HEK293 (cell line): Measurements from ENCODE around the gene MYO9B.

Source experiments
- GLIS1 ChIP-seq: fragments of 450-650 bp; formaldehyde crosslinking; IDR thresholded peaks from 2 replicates; pipeline ENCODE4 v1.5.1; 2016; ENCODE audit warnings: missing biosample characterization, missing genetic modification characterization
- IKZF3 ChIP-seq: fragments of 450-650 bp; IDR thresholded peaks from 2 replicates; pipeline ENCODE4 v1.5.0; 2018; ENCODE audit warnings: missing biosample characterization, mild to moderate bottlenecking, missing genetic modification characterization, moderate library complexity
- KLF10 ChIP-seq: fragments of 450-650 bp; IDR thresholded peaks from 2 replicates; pipeline ENCODE4 v1.5.1; 2018; ENCODE audit warnings: missing biosample characterization, mild to moderate bottlenecking, missing genetic modification characterization
- MYNN ChIP-seq: fragments of 450-650 bp; formaldehyde crosslinking; IDR thresholded peaks from 2 replicates; pipeline ENCODE4 v1.5.1; 2016; ENCODE audit warnings: missing biosample characterization, missing genetic modification characterization, borderline replicate concordance
- PRDM1 ChIP-seq: fragments of 450-650 bp; formaldehyde crosslinking; IDR thresholded peaks from 2 replicates; pipeline ENCODE4; 2016; ENCODE audit warnings: missing biosample characterization, missing genetic modification characterization
- SALL2 ChIP-seq: fragments of 450-650 bp; formaldehyde crosslinking; IDR thresholded peaks from 2 replicates; pipeline ENCODE4 v1.5.0; 2017; ENCODE audit warnings: missing biosample characterization, mild to moderate bottlenecking, missing genetic modification characterization, borderline replicate concordance
- ZIC2 ChIP-seq: fragments of 450-650 bp; formaldehyde crosslinking; IDR thresholded peaks from 2 replicates; pipeline ENCODE4 v1.5.1; 2016; ENCODE audit warnings: missing biosample characterization, missing genetic modification characterization
- ZNF121 ChIP-seq: fragments of 450-650 bp; formaldehyde crosslinking; IDR thresholded peaks from 2 replicates; pipeline ENCODE4 v1.5.1; 2016; ENCODE audit warnings: missing biosample characterization, missing genetic modification characterization
- ZNF175 ChIP-seq: fragments of 450-650 bp; formaldehyde crosslinking; IDR thresholded peaks from 2 replicates; pipeline ENCODE4 v1.5.1; 2016; ENCODE audit warnings: missing biosample characterization, missing genetic modification characterization
- ZNF239 ChIP-seq: fragments of 450-650 bp; formaldehyde crosslinking; IDR thresholded peaks from 2 replicates; pipeline ENCODE4 v1.5.1; 2016; ENCODE audit warnings: missing biosample characterization, missing genetic modification characterization
- ZNF248 ChIP-seq: fragments of 450-650 bp; formaldehyde crosslinking; IDR thresholded peaks from 2 replicates; pipeline ENCODE4 v1.5.1; 2017; ENCODE audit warnings: missing biosample characterization, missing genetic modification characterization
- ZNF324 ChIP-seq: fragments of 450-650 bp; formaldehyde crosslinking; IDR thresholded peaks from 2 replicates; pipeline ENCODE4 v1.5.1; 2016; ENCODE audit warnings: missing biosample characterization, missing genetic modification characterization
- ZNF341 ChIP-seq: fragments of 450-650 bp; formaldehyde crosslinking; IDR thresholded peaks from 2 replicates; pipeline ENCODE4; 2016; ENCODE audit warnings: low read depth, missing biosample characterization, missing genetic modification characterization
- ZNF398 ChIP-seq: fragments of 450-650 bp; formaldehyde crosslinking; IDR thresholded peaks from 2 replicates; pipeline ENCODE4 v1.5.1; 2017; ENCODE audit warnings: missing biosample characterization, missing genetic modification characterization
- ZNF426 ChIP-seq: fragments of 450-650 bp; formaldehyde crosslinking; IDR thresholded peaks from 2 replicates; pipeline ENCODE4 v1.5.1; 2017; ENCODE audit warnings: missing biosample characterization, missing genetic modification characterization, mild to moderate bottlenecking, inconsistent platforms, moderate library complexity
- ZNF521 ChIP-seq: fragments of 450-650 bp; formaldehyde crosslinking; IDR thresholded peaks from 2 replicates; pipeline ENCODE4 v1.5.1; 2017; ENCODE audit warnings: missing biosample characterization, mild to moderate bottlenecking, missing genetic modification characterization
- ZNF544 ChIP-seq: fragments of 450-650 bp; formaldehyde crosslinking; IDR thresholded peaks from 2 replicates; pipeline ENCODE4 v1.5.0; 2017; ENCODE audit warnings: missing biosample characterization, missing genetic modification characterization
- ZNF555 ChIP-seq: fragments of 450-650 bp; formaldehyde crosslinking; conservative IDR thresholded peaks from 2 replicates; pipeline ENCODE4 v1.5.1; 2017; ENCODE audit warnings: missing biosample characterization, mild to moderate bottlenecking, missing genetic modification characterization, inconsistent platforms
- ZNF600 ChIP-seq: fragments of 450-650 bp; formaldehyde crosslinking; IDR thresholded peaks from 2 replicates; pipeline ENCODE4 v1.5.1; 2016; ENCODE audit warnings: missing biosample characterization, missing genetic modification characterization
- ZNF621 ChIP-seq: fragments of 450-650 bp; formaldehyde crosslinking; IDR thresholded peaks from 2 replicates; pipeline ENCODE4 v1.5.1; 2017; ENCODE audit warnings: missing biosample characterization, missing genetic modification characterization
- ZNF626 ChIP-seq: fragments of 450-650 bp; sonication (Bioruptor Pico); formaldehyde crosslinking; IDR thresholded peaks from 2 replicates; pipeline ENCODE4 v1.5.1; 2018; ENCODE audit warnings: missing biosample characterization, missing genetic modification characterization, inconsistent platforms
- ZNF654 ChIP-seq: fragments of 450-650 bp; formaldehyde crosslinking; IDR thresholded peaks from 2 replicates; pipeline ENCODE4 v1.5.1; 2016; ENCODE audit warnings: low read depth, missing biosample characterization, missing genetic modification characterization
- ZNF664 ChIP-seq: fragments of 450-650 bp; formaldehyde crosslinking; IDR thresholded peaks from 2 replicates; pipeline ENCODE4 v1.5.1; 2016; ENCODE audit warnings: missing biosample characterization, missing genetic modification characterization
- ZSCAN18 ChIP-seq: fragments of 450-650 bp; formaldehyde crosslinking; IDR thresholded peaks from 2 replicates; pipeline ENCODE4 v1.5.1; 2016; ENCODE audit warnings: missing biosample characterization, missing genetic modification characterization
- TF ChIP-seq, protein P1 (sequence below): fragments of 450-650 bp; formaldehyde crosslinking; IDR thresholded peaks from 2 replicates; pipeline ENCODE4 v1.5.1; 2016; ENCODE audit warnings: missing biosample characterization, missing genetic modification characterization
- TF ChIP-seq, protein P2 (sequence below): fragments of 450-650 bp; formaldehyde crosslinking; IDR thresholded peaks from 2 replicates; pipeline ENCODE4 v1.5.1; 2016; ENCODE audit warnings: missing biosample characterization, missing genetic modification characterization, borderline replicate concordance

The MYO9B gene

GRCh38 chr19:17235300-17235970, 159.9 kb downstream of the MYO9B start (continued):
- TF ChIP-seq ZNF600 (tag by site-specific recombination) (peak; percentile 43; the same call in 1 of the 2 replicates), KLF10 (peak; percentile 64), IKZF3 (0 out of 2 replicates have a peak, but pooled peaks have one; percentile 6), MYNN (tag by site-specific recombination) (no peak), ZNF398 (tag by site-specific recombination) (no peak), ZNF626 (tag by site-specific recombination) (no peak), ZNF544 (tag by site-specific recombination) (no peak), PRDM1 (tag by site-specific recombination) (no peak), ZNF324 (no peak), ZNF521 (no peak), ZNF121 (tag by site-specific recombination) (no peak), ZSCAN18 (tag by site-specific recombination) (no peak), ZNF555 (tag by site-specific recombination) (no peak), ZNF664 (tag by site-specific recombination) (no peak), ZIC2 (0 out of 2 replicates have a peak, but pooled peaks have one; percentile 20), ZNF654 (tag by site-specific recombination) (no peak), ZNF426 (tag by site-specific recombination) (no peak), ZNF621 (tag by site-specific recombination) (no peak), ZNF248 (tag by site-specific recombination) (no peak), SALL2 (tag by site-specific recombination) (no peak), ZNF175 (tag by site-specific recombination) (no peak), ZNF341 (tag by site-specific recombination) (no peak), ZNF239 (tag by site-specific recombination) (no peak), GLIS1 (peak; percentile 48; the same call in 1 of the 2 replicates)
- TF ChIP-seq, protein P1, sequence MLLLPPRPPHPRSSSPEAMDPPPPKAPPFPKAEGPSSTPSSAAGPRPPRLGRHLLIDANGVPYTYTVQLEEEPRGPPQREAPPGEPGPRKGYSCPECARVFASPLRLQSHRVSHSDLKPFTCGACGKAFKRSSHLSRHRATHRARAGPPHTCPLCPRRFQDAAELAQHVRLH, result no peak
- TF ChIP-seq, protein P2, sequence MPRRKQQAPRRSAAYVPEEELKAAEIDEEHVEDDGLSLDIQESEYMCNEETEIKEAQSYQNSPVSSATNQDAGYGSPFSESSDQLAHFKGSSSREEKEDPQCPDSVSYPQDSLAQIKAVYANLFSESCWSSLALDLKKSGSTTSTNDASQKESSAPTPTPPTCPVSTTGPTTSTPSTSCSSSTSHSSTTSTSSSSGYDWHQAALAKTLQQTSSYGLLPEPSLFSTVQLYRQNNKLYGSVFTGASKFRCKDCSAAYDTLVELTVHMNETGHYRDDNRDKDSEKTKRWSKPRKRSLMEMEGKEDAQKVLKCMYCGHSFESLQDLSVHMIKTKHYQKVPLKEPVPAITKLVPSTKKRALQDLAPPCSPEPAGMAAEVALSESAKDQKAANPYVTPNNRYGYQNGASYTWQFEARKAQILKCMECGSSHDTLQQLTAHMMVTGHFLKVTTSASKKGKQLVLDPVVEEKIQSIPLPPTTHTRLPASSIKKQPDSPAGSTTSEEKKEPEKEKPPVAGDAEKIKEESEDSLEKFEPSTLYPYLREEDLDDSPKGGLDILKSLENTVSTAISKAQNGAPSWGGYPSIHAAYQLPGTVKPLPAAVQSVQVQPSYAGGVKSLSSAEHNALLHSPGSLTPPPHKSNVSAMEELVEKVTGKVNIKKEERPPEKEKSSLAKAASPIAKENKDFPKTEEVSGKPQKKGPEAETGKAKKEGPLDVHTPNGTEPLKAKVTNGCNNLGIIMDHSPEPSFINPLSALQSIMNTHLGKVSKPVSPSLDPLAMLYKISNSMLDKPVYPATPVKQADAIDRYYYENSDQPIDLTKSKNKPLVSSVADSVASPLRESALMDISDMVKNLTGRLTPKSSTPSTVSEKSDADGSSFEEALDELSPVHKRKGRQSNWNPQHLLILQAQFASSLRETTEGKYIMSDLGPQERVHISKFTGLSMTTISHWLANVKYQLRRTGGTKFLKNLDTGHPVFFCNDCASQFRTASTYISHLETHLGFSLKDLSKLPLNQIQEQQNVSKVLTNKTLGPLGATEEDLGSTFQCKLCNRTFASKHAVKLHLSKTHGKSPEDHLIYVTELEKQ (tag by site-specific recombination), result no peak
